ENCODE data around the gene SYTL3. TPM values are rescaled to one million over a fixed set of nuclear protein-coding genes. Genes with fewer than 3 reads are reported as not detected.

The SYTL3 gene
- total and polyA plus RNA-seq, 2 of the 8 experiments (the other 6 are each of a cell fraction or from before 2014, with no cell fraction given): 0.27 to 0.99 TPM

GRCh38 chr6:158647501-158647900 is 2.4 kb upstream of the SYTL3 start:
- no peak overlapping the region for H4K5ac ChIP-seq (ENCODE audit: insufficient read length, low read depth, low read length)
- H4K20me1 ChIP-seq (replicated peaks in 1 of 2; ENCODE audit: control insufficient read depth in 1 of 2, insufficient read depth in 2 of 2, low read length in 2 of 2): peaks cover 0 to 3% of the 10 kb centered on the region in 2 experiments
- peaks cover 0 to 4% (median 0%) of the 10 kb centered on the region in 4 experiments; a peak in 2 of 7 replicates for H3K27me3 ChIP-seq (replicated peaks in 1 of 4; ENCODE audit: control insufficient read depth in 3 of 4, extremely low read depth in 1 of 4, insufficient read depth in 3 of 4, low read length in 3 of 4)
- H3K23me2 ChIP-seq (ENCODE audit: low read depth, low read length): peaks cover 3% of the 10 kb centered on the region
- no peak overlapping the region for H3K14ac ChIP-seq (ENCODE audit: insufficient read length)
- no peak overlapping the region for H3K18ac ChIP-seq (ENCODE audit: extremely low read depth, low read length)
- no peak overlapping the region for H2BK5ac ChIP-seq (ENCODE audit: low read depth, low read length)
- H2BK12ac ChIP-seq (ENCODE audit: low read depth, low read length): no peak overlapping the region
- FAIRE-seq (no peak), DNase-seq (ENCODE audit: low read depth in 1 of 2, low spot score in 2 of 2) (no peak)
- CTCF ChIA-PET (ENCODE audit: partially characterized antibody): interaction anchor here (4.6 to 8.7 kb wide), 2 partner anchors 14 to 43 kb away, joined by 30 to 73 read pairs; no protein-coding TSS in a partner anchor
- H2BK15ac ChIP-seq (ENCODE audit: low read length): no peak overlapping the region
- H3K4me2 ChIP-seq (ENCODE audit: insufficient read depth in 1 of 2, low read depth in 2 of 2, low read length in 2 of 2): no peak overlapping the region
- H3K23ac ChIP-seq (ENCODE audit: insufficient read length): no peak overlapping the region
- no peak overlapping the region for H4K8ac ChIP-seq (ENCODE audit: extremely low read depth, insufficient read depth, low read length)
- H2BK20ac ChIP-seq (ENCODE audit: low read length): no peak overlapping the region
- H3K36me3 ChIP-seq (ENCODE audit: control insufficient read depth in 2 of 4, insufficient read depth in 4 of 4, low read length in 3 of 4): no peaks in the 10 kb centered on the region
- no peak overlapping the region for H3K9ac ChIP-seq (replicated peaks in 1 of 4; ENCODE audit: extremely low read depth in 1 of 4, low read depth in 3 of 4, low read length in 3 of 4)
- 87% methylated on average over 4 of the region's 4 CpGs; no CpG with 5 or more reads in 1 of the 2 experiments for WGBS, 2 experiments (ENCODE audit: extremely low coverage in 1 of 2, insufficient coverage in 1 of 2, insufficient read length in 1 of 2, insufficient replicate concordance in 2 of 2, low coverage in 1 of 2, low lambda C conversion rate in 2 of 2, missing lambda C conversion rate in 1 of 2)
- no peak overlapping the region for H3K4me3 ChIP-seq (ENCODE audit: extremely low read depth in 1 of 4, insufficient read depth in 2 of 4, low read depth in 3 of 4, low read length in 4 of 4)
- no peak overlapping the region for H3K56ac ChIP-seq (replicated peaks; ENCODE audit: insufficient read length, low read depth, low read length)
- H3K27ac ChIP-seq (ENCODE audit: low read depth, low read length): no peak overlapping the region
- peaks cover 4% of the 10 kb centered on the region; the same call in 1 of the 2 replicates for H3K79me1 ChIP-seq (ENCODE audit: low read depth, low read length)
- H2BK120ac ChIP-seq (replicated peaks; ENCODE audit: low read depth, low read length): no peak overlapping the region
- no peak overlapping the region for H3K4ac ChIP-seq (replicated peaks; ENCODE audit: insufficient read length, low read depth, low read length)
- H3K4me1 ChIP-seq (replicated peaks in 1 of 4; ENCODE audit: control insufficient read depth in 3 of 4, insufficient read depth in 4 of 4, low read length in 3 of 4): peaks cover 0 to 7% (median 1%) of the 10 kb centered on the region in 4 experiments; a peak in 1 of 7 replicates
- no peaks in the 10 kb centered on the region for H3K9me3 ChIP-seq (ENCODE audit: insufficient read depth in 2 of 2, low read depth in 1 of 2, low read length in 1 of 2)
- H3K79me2 ChIP-seq (ENCODE audit: control insufficient read depth in 1 of 2, insufficient read depth in 2 of 2, low read length in 2 of 2): peaks cover 0 to 13% of the 10 kb centered on the region in 2 experiments; a peak in 2 of 4 replicates
- H2AK5ac ChIP-seq (ENCODE audit: low read depth, low read length): no peak overlapping the region
- POLR2A ChIA-PET (ENCODE audit: partially characterized antibody): no interaction called here
- TF ChIP-seq MAX (IDR thresholded peaks at IDR 0.05) (no peak), USF2 (IDR thresholded peaks at IDR 0.05; ENCODE audit: low read length) (no peak), BRCA1 (IDR thresholded peaks at IDR 0.05; ENCODE audit: low read depth, low read length) (no peak), HDAC2 (IDR thresholded peaks at IDR 0.05; ENCODE audit: borderline replicate concordance in 1 of 2, low read depth in 2 of 2, low read length in 2 of 2) (no peak), RAD21 (IDR thresholded peaks at IDR 0.05 in 1 of 2, conservative IDR thresholded peaks at IDR 0.05 in 1 of 2; ENCODE audit: low read depth in 2 of 2, low read length in 2 of 2) (no peak), TEAD4 (IDR thresholded peaks at IDR 0.05; ENCODE audit: low read depth, low read length) (no peak), SRF (IDR thresholded peaks at IDR 0.05; ENCODE audit: low read depth, low read length) (no peak), NANOG (IDR thresholded peaks at IDR 0.05; ENCODE audit: insufficient read depth, low read depth, low read length, poor library complexity, severe bottlenecking) (no peak), JUN (IDR thresholded peaks at IDR 0.05; ENCODE audit: low read depth, low read length) (no peak), SAP30 (IDR thresholded peaks at IDR 0.05; ENCODE audit: insufficient read depth, insufficient replicate concordance, low read length) (no peak), CBX8 (IDR thresholded peaks at IDR 0.05; ENCODE audit: borderline replicate concordance, low read depth, low read length) (no peak)
- H4K91ac ChIP-seq (replicated peaks; ENCODE audit: insufficient read length, low read length): no peak overlapping the region
- no peak overlapping the region for H2AFZ ChIP-seq (ENCODE audit: low read length)
